HepG2 (cell line): Measurements from ENCODE around the gene RNF8. TPM values are rescaled to one million over a fixed set of nuclear protein-coding genes. Genes with fewer than 3 reads are reported as not detected.

Source experiments
- HOXD1 ChIP-seq: sonication (generic); formaldehyde crosslinking; IDR thresholded peaks from 2 replicates; pipeline ENCODE4 v1.5.0; 2020; ENCODE audit warnings: missing genetic modification reagents
- KMT2B ChIP-seq: IDR thresholded peaks from 2 replicates; pipeline ENCODE4 v1.6.1; 2016; ENCODE audit warnings: missing genetic modification reagents, missing compliant biosample characterization
- LCORL ChIP-seq, 2 experiments: fragments of 450-650 bp in 1 of 2; sonication (generic) in 1 of 2; formaldehyde crosslinking in 1 of 2; IDR thresholded peaks; 2 replicates each; pipeline versions ENCODE4 v1.5.0 to v1.6.1; 2017 to 2020; ENCODE audit warnings: antibody characterized with exemption in 1 of 2, missing genetic modification reagents in 1 of 2
- NR2F6 ChIP-seq, 2 experiments: IDR thresholded peaks; 2 replicates each; pipeline ENCODE4 v1.6.1; 2016; ENCODE audit warnings: antibody characterized with exemption in 1 of 2, mild to moderate bottlenecking in 1 of 2
- TARDBP ChIP-seq: sonication (generic); formaldehyde crosslinking; IDR thresholded peaks from 2 replicates; pipeline ENCODE4 v1.8.0; 2022; ENCODE audit warnings: mild to moderate bottlenecking, missing genetic modification reagents
- ZBTB8A ChIP-seq: sonication (generic); formaldehyde crosslinking; IDR thresholded peaks from 2 replicates; pipeline ENCODE4 v1.4.0; 2020; ENCODE audit warnings: mild to moderate bottlenecking, low read depth, missing genetic modification reagents, borderline replicate concordance
- ZNF768 ChIP-seq: sonication (generic); formaldehyde crosslinking; IDR thresholded peaks from 2 replicates; pipeline ENCODE4 v1.4.0; 2020; ENCODE audit warnings: missing genetic modification reagents
- ZSCAN21 ChIP-seq: sonication (generic); formaldehyde crosslinking; IDR thresholded peaks from 2 replicates; pipeline ENCODE4 v1.8.0; 2022; ENCODE audit warnings: mild to moderate bottlenecking, missing genetic modification reagents, moderate library complexity, borderline replicate concordance
- polyA plus RNA-seq, 8 experiments: library from polyadenylated mRNA; depleted of rRNA in 3 of 8; stranded (reverse) in 7 of 8; unstranded in 1 of 8; fragments of >200 nt; fragmentation: Illumina TruSeq in 4 of 8; extraction: Trizol in 4 of 8; gene quantifications; 2 replicates each; pipeline versions ENCODE4 v1.2.1 to v1.2.3, GENCODE V29; 2011 to 2016; ENCODE audit warnings: low read depth in 4 of 8, missing spikeins in 1 of 8, mixed read lengths in 1 of 8; ENCODE audit not compliant: insufficient read depth in 1 of 8
- total RNA-seq, 5 experiments: library from RNA; depleted of rRNA; stranded (reverse); fragments of >200 nt; fragmentation: Illumina TruSeq; extraction: Trizol; gene quantifications; 2 replicates each; pipeline ENCODE4 v1.2.3, GENCODE V29; 2016; ENCODE audit warnings: low read depth in 1 of 5
- TF ChIP-seq, protein P1 (sequence below): sonication (generic); formaldehyde crosslinking; IDR thresholded peaks from 2 replicates; pipeline ENCODE4 v1.5.1; 2020; ENCODE audit warnings: missing genetic modification reagents, mild to moderate bottlenecking, borderline replicate concordance

Gene RNF8
- total and polyA plus RNA-seq, 2 of the 13 experiments (the other 11 are each of a cell fraction or from before 2014, with no cell fraction given) = 21.8 to 47.6 TPM

DNA sequence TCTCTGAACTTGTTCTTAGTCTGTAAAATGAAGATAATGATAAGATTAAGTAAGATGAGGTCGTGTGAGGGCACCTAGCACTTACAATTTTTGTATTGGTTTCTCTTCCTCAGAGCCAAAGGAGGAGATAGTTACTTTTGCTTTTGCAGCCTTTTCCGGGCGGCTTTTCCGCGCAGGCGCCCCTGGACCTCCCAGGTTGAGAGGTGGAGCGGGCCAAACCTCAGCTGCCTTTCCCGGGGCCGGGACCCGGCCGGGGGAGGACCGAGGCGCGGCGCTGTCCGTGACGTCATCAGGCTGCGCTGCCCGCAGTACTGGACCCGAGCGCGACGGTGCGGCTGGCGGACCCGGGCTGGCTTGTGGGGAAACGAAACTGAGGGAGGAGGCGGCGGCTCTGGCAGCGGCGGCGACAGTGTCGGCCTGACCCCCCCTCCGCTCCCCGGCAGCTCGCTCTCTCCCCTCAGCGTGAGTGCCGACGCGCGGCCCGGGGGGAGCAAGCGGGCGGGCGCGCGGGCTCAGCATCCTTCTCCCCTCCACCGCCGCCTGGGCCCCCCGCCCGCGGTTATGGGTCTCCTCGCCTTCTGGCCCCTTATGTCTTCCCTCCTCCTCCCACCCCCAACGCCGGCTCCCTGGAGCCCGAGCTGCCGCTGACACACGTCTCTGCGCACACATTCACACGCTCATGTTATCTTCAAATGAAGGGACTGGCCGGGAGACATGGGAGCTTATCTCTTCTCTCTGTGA is 79.3 kb downstream of the RNF8 start, which contains the start of gene CMTR1 (continued):
- TF ChIP-seq, protein P1, sequence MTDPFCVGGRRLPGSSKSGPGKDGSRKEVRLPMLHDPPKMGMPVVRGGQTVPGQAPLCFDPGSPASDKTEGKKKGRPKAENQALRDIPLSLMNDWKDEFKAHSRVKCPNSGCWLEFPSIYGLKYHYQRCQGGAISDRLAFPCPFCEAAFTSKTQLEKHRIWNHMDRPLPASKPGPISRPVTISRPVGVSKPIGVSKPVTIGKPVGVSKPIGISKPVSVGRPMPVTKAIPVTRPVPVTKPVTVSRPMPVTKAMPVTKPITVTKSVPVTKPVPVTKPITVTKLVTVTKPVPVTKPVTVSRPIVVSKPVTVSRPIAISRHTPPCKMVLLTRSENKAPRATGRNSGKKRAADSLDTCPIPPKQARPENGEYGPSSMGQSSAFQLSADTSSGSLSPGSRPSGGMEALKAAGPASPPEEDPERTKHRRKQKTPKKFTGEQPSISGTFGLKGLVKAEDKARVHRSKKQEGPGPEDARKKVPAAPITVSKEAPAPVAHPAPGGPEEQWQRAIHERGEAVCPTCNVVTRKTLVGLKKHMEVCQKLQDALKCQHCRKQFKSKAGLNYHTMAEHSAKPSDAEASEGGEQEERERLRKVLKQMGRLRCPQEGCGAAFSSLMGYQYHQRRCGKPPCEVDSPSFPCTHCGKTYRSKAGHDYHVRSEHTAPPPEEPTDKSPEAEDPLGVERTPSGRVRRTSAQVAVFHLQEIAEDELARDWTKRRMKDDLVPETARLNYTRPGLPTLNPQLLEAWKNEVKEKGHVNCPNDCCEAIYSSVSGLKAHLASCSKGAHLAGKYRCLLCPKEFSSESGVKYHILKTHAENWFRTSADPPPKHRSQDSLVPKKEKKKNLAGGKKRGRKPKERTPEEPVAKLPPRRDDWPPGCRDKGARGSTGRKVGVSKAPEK (CRISPR knock-in tag) = no peak
- TF ChIP-seq ZNF768 (CRISPR knock-in tag) (peak; percentile 67), TARDBP (CRISPR knock-in tag) (peak; percentile 72; the same call in 1 of the 2 replicates), ZBTB8A (CRISPR knock-in tag) (0 out of 2 replicates have a peak, but pooled peaks have one; percentile 54), ZSCAN21 (CRISPR knock-in tag) (peak; percentile 69), NR2F6 (IDR thresholded peaks at IDR 0.05) (no peak), NR2F6 (CRISPR knock-in tag; IDR thresholded peaks at IDR 0.05) (peak; percentile 51), HOXD1 (CRISPR knock-in tag) (peak; percentile 16; the same call in 1 of the 2 replicates), LCORL (IDR thresholded peaks at IDR 0.05) (no peak), LCORL (CRISPR knock-in tag; IDR thresholded peaks at IDR 0.05) (peak; percentile 53), KMT2B (CRISPR knock-in tag) (peak; percentile 99)
- TF ChIP-seq, all 625 proteins: peak for 295
